Activated naive CD8-positive, alpha-beta T cell (primary cell): ENCODE results near the gene RFX1.
"Not testable (repeated sequence)": the region's sequence is repeated elsewhere in the genome, so short reads cannot be mapped to it uniquely, and the experiment has no call there.

Experiments used
- H3K27ac Mint-ChIP-seq: one replicate; pipeline ENCODE4 v1.8.0; 2021; ENCODE audit warnings: mixed read lengths
- H3K27me3 Mint-ChIP-seq: one replicate; pipeline ENCODE4 v1.8.0; 2021; ENCODE audit warnings: mixed read lengths
- H3K36me3 Mint-ChIP-seq: one replicate; pipeline ENCODE4 v1.8.0; 2021; ENCODE audit warnings: mixed read lengths
- H3K4me1 Mint-ChIP-seq: one replicate; pipeline ENCODE4 v1.8.0; 2021; ENCODE audit warnings: low read depth, mixed read lengths
- H3K4me3 Mint-ChIP-seq: one replicate; pipeline ENCODE4 v1.8.0; 2021; ENCODE audit warnings: mild to moderate bottlenecking, mixed read lengths
- H3K9me3 Mint-ChIP-seq: one replicate; pipeline ENCODE4 v1.8.0; 2021; ENCODE audit warnings: low read depth, mixed read lengths

Gene RFX1

DNA sequence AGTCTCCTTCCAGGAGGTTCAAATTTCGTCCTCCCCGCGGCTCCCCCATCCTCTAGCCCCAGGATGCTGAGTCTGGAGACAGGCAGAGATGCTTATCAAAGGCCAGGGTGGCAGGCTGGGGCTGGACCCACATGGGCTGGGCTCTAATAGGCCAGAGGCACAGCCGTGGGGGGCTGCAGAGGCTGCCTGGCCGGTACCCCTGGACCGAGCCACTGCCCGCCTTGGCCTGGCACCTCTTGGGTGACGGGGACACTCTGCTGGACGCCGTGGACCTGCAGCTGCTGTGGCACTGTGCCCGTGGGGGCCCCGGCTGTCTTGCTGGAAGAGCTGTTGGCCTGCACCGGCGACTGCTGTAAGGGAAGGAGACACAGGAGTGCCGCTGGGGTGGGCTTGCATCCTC lies 25.8 kb downstream of the RFX1 start:
- H3K4me1 Mint-ChIP-seq, result peaks cover 44% of the 10 kb centered on the region
- H3K27ac Mint-ChIP-seq, result no peak overlapping the region
- no peaks in the 10 kb centered on the region for H3K36me3 Mint-ChIP-seq
- no peaks in the 10 kb centered on the region for H3K9me3 Mint-ChIP-seq
- no peaks in the 10 kb centered on the region for H3K27me3 Mint-ChIP-seq
- no peak overlapping the region for H3K4me3 Mint-ChIP-seq

DNA sequence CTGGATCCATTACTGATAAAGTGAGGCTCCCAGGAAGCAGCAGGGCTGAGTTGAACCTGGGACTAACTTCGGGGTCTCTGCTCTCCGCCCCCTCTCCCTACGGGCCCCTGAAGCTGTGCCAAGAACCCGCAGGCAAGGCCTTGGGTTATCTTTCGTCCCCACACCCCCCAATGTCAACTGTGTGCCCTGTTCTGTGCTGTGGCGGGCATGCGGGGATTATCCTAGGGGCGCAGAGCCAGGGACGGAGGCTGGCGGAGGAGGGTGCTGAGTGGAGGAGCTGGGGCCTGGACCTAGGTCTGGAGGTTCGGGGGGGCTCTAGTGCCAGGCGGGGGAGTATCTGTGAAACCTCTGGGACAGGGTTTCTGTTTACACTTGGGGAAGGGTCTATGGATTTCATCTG lies 26.4 kb downstream of the RFX1 start:
- Mint-ChIP-seq H3K27ac (peak overlapping the region; percentile 50), H3K4me3 (peak overlapping the region; percentile 35), H3K4me1 (peaks cover 39% of the 10 kb centered on the region), H3K36me3 (no peaks in the 10 kb centered on the region), H3K27me3 (no peaks in the 10 kb centered on the region), H3K9me3 (no peaks in the 10 kb centered on the region)

DNA sequence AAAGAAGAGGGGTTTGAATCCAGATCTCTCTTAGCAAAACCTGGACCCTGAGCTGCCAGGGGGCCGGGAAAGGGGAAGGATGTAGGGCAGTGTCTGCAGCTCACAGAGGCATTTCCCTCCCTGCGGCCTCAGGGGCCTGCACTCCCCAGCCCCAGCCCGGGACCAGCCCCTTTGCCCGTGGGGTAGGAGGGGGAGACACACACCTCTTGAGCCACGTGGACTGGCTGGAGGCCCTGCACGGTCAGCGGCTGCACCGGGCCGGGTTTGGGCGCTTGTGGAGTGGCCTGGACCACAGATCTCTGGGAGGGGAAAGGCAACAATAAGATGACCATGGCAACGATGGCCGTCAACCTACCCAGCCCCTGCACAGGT lies 26.9 kb downstream of the RFX1 start:
- peak overlapping the region; percentile 50 for H3K27ac Mint-ChIP-seq
- H3K4me3 Mint-ChIP-seq, result peak overlapping the region; percentile 35
- no peaks in the 10 kb centered on the region for H3K9me3 Mint-ChIP-seq
- no peaks in the 10 kb centered on the region for H3K27me3 Mint-ChIP-seq
- no peaks in the 10 kb centered on the region for H3K36me3 Mint-ChIP-seq
- H3K4me1 Mint-ChIP-seq, result peaks cover 37% of the 10 kb centered on the region

DNA sequence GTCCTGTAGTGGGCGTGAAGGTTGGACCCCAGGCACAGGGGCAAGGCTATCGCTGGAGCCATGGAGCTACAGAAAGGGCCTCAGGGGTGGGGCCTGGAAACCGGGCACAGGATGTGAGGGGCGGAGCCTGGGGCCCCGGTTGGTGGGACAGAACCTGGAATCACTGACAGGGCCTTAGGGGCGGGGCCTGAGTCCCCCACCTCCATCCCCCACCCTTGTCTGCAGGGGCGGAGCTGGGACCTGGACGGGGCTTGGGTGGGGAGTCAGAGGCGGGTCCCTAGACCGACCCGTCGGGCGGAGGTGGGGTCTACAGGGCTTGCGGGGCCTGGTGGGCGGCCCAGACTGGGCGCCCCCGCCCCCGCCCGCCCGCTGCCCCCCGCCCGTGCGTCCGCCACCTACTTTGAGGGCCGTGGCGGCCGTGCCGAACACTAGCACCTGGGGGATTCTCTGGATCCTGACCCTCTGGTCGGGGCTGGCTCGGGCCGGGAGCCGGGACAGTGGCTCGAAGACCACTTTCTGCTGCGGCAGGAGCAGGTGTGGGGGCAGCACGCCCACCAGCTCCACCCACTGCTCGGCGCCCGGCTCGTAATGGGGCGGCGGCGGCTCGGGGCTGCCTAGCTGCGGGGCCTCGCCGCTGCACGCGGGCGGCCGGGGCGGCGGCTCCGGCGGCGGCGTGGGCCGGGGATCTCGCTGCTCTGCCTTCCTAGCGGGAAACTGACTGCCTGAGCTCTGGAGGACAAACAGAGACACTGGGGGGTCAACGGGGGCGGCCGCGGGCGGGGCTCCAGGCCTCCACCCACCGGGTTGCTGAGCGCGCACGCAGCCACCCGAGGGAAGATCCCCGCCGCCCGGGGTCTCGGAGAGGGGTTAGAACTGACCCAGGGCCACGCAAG lies 27.5 kb downstream of the RFX1 start:
- H3K9me3 Mint-ChIP-seq, result no peaks in the 10 kb centered on the region
- no peaks in the 10 kb centered on the region for H3K36me3 Mint-ChIP-seq
- H3K4me1 Mint-ChIP-seq, result peaks cover 39% of the 10 kb centered on the region
- H3K27me3 Mint-ChIP-seq, result no peaks in the 10 kb centered on the region
- peak overlapping the region; percentile 53 for H3K4me3 Mint-ChIP-seq
- H3K27ac Mint-ChIP-seq, result peak overlapping the region; percentile 34

DNA sequence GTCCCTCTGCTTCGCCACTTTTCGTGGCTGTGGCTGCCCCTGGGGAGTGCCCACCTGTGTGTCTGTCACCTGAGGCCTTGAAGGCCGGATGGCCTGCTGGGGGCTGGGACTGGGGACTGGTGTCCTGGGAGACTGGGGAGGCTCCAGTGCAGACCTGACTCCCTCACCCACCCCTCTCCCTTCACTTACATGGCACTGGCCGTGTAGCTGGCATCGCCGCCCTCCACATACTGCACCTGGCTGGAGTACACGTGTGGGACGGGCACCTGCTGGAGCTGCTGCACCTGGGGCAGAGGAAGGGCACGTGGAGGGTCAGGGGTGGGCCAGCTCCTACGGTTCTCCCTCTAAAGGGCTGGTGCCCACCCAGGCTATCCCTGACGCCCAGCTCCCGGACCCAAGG lies 28.3 kb downstream of the RFX1 start:
- Mint-ChIP-seq H3K4me1 (peaks cover 33% of the 10 kb centered on the region), H3K4me3 (peak overlapping the region; percentile 53), H3K36me3 (no peaks in the 10 kb centered on the region), H3K27ac (no peak overlapping the region), H3K9me3 (no peaks in the 10 kb centered on the region), H3K27me3 (no peaks in the 10 kb centered on the region)

DNA sequence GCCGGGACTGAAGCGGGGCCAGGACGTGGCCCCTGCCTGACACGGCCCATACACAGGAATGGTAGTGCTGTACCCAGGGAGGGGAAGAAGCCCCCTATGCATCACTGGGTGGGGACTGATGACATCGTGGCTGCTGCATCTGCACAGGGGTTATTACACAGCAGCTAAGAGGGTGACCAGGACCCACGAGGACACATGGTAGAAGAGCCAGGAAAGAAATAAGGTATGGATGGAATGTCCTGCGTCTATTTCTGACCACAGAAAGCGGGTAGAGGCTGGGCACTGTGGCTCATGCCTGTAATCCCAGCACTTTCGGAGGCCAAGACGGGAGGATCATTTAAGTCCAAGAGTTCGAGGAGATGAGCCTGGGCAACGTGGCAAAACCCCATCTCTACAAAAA lies 29.7 kb downstream of the RFX1 start:
- H3K27ac Mint-ChIP-seq, result peak overlapping the region; percentile 61
- no peaks in the 10 kb centered on the region for H3K27me3 Mint-ChIP-seq
- H3K9me3 Mint-ChIP-seq, result no peaks in the 10 kb centered on the region
- H3K4me1 Mint-ChIP-seq, result peaks cover 21% of the 10 kb centered on the region
- no peak overlapping the region for H3K4me3 Mint-ChIP-seq
- H3K36me3 Mint-ChIP-seq, result no peaks in the 10 kb centered on the region

DNA sequence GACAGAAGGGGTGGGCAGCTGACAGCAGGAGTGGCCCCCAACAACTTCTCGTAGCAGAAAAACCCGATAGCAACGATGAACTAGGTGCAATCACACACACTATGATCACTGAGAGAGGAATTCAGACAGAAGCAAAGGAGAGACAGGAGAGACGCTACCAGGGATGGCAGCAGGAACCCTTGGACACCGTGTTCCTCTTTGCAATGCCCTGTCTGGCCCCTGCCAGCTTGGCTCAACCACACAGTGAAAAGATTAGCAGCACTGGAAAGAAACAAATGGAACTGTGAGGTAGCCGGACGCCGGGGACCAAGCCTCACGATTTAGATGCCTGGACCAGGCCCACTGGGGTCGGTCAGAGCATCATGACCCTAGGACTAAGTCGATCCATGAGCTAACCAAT lies 30.2 kb downstream of the RFX1 start:
- Mint-ChIP-seq H3K27me3 (no peaks in the 10 kb centered on the region), H3K9me3 (no peaks in the 10 kb centered on the region), H3K4me3 (no peak overlapping the region), H3K27ac (peak overlapping the region; percentile 66), H3K4me1 (peaks cover 18% of the 10 kb centered on the region), H3K36me3 (no peaks in the 10 kb centered on the region)

DNA sequence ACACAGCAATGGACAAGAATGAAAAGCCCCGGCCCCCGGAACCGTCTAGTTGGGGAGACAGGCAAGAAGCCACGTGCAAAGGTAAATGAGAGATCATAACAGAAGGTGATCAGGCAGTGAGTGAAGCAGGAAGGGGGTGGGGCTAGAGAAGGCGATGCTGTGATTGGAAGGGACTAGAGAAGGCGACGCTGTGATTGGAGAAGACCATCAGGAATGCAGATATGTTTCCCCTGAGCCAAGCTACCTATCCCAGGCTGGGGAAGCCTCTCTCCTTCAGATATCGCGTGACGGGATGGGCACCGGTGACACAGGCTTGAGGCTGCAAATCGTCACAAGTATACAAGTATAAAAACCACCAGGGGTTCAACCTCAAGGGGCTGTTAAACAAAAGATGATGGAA lies 32.0 kb downstream of the RFX1 start:
- no peaks in the 10 kb centered on the region for H3K27me3 Mint-ChIP-seq
- H3K4me1 Mint-ChIP-seq, result peaks cover 14% of the 10 kb centered on the region
- peak overlapping the region; percentile 20 for H3K4me3 Mint-ChIP-seq
- no peaks in the 10 kb centered on the region for H3K9me3 Mint-ChIP-seq
- peak overlapping the region; percentile 83 for H3K27ac Mint-ChIP-seq
- peaks cover under 1% of the 10 kb centered on the region for H3K36me3 Mint-ChIP-seq

DNA sequence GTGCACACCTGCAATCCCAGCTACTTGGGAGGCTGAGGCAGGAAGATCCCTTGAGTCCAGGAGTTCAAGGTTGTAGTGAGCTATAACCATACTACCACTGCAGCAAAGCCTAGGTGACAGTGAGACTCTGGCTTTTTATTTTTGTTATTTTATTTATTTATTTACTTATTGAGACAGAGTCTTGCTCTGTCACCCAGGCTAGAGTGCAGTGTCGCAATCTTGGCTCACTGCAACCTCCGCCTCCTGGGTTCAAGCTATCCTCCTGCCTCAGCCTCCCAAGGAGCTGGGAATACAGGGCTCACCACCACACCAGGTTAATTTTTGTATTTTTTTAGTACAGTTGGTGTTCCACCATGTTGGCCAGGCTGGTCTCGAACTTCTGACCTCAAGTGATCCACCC lies 32.6 kb downstream of the RFX1 start:
- not testable (repeated sequence) for H3K36me3 Mint-ChIP-seq, H3K9me3 Mint-ChIP-seq, H3K27ac Mint-ChIP-seq, H3K4me3 Mint-ChIP-seq, H3K27me3 Mint-ChIP-seq
- peaks cover 14% of the 10 kb centered on the region for H3K4me1 Mint-ChIP-seq

DNA sequence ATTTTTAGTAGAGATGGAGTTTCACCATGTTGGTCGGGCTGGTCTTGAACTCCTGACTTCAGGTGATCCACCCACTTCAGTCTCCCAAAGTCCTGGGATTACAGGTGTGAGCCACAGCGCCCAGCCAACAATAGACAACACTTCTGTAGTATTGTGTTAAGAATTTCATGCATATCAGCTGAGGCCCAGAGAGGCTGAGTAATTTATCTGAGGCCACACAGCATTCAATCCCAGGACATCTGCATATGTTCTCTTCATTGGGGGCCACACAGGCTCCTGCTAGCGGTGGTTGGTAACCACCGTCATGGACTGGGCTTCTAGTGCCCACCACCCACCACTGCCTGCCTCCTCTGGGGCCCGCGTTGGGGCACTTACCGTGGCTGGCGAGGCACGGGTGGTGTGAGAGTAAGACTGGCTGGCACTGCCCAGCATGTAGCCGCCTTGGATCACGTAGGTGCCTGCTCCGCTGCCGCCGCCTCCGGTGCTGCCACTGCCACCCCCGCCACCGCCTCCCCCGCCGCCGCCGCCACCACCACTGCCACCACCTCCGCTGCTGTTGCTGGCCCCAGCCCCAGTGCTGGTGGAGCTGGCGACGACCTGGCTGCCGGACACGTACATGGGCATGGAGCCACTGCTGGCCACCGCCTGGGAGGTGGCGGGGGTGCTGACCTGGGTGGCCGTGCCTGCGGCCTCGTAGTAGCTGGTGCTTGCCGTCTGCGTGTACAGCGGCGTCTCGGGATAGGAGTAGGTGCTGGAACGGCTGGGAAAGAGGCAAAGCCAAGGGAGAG lies 33.6 kb downstream of the RFX1 start:
- Mint-ChIP-seq H3K9me3 (no peaks in the 10 kb centered on the region), H3K4me3 (no peak overlapping the region), H3K27me3 (no peaks in the 10 kb centered on the region), H3K27ac (no peak overlapping the region), H3K36me3 (peaks cover 3% of the 10 kb centered on the region), H3K4me1 (peaks cover 12% of the 10 kb centered on the region)

DNA sequence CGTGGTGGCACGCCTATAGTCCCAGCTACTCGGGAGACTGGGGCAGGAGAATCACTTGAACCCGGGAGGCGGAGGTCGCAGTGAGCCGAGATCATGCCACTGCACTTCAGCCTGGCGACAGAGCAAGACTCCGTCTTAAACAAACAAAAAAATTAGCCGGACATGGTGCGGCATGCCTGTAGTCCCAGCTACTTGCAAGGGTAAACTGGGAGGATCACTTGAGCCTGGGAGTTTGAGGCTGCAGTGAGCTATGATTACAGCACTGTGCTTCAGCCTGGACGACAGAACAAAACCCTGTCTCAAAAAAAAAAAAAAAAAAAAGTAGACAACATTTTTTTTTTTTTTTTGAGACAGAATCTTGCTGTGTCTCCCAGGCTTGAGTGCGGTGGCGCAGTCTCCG lies 34.3 kb downstream of the RFX1 start:
- peaks cover 12% of the 10 kb centered on the region for H3K4me1 Mint-ChIP-seq
- H3K36me3 Mint-ChIP-seq, H3K27ac Mint-ChIP-seq, H3K9me3 Mint-ChIP-seq, H3K4me3 Mint-ChIP-seq, H3K27me3 Mint-ChIP-seq: not testable (repeated sequence)

DNA sequence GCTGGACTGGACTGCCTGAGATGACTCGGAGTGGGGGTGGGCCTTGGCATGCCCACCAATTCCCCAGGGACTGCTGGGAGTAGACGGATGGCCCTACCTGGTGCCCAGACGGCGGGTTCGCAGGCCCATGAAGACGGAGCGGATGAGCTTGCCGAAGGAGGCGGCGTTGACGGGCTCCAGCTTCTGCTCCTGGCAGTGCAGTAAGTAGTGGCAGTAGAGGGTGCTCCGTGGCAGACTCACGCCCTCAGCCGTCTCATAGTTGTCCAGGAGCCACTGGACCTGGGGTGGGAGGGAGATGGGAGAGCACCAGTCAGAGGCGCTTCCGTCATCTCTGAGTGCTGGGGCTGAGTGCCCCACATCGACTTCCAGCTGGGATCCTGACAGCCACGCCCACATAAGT lies 36.2 kb downstream of the RFX1 start:
- H3K27me3 Mint-ChIP-seq, result no peaks in the 10 kb centered on the region
- peaks cover 8% of the 10 kb centered on the region for H3K4me1 Mint-ChIP-seq
- no peak overlapping the region for H3K27ac Mint-ChIP-seq
- peaks cover 3% of the 10 kb centered on the region for H3K36me3 Mint-ChIP-seq
- no peaks in the 10 kb centered on the region for H3K9me3 Mint-ChIP-seq
- no peak overlapping the region for H3K4me3 Mint-ChIP-seq

DNA sequence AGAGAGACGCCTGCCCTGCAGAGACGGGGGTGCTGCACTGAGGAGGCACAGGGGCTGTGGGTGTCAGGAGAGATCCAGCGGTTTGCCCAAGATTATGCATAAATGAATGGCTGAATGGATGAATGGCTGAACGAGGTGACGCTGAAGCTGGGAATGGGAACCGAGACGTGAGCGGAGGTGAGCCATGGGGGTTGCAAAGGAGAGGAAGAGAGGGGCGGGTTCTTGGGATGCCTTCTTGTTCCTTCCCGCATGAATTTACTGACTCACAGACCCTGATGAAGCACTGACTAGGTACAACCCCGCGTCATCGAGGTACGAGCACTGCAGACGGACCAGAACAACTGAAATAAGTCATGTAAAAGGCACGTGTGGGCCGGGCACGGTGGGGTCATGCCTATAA lies 37.1 kb downstream of the RFX1 start:
- no peaks in the 10 kb centered on the region for H3K27me3 Mint-ChIP-seq
- H3K4me3 Mint-ChIP-seq, result no peak overlapping the region
- peaks cover 3% of the 10 kb centered on the region for H3K36me3 Mint-ChIP-seq
- no peak overlapping the region for H3K27ac Mint-ChIP-seq
- peaks cover 2% of the 10 kb centered on the region for H3K4me1 Mint-ChIP-seq
- no peaks in the 10 kb centered on the region for H3K9me3 Mint-ChIP-seq

DNA sequence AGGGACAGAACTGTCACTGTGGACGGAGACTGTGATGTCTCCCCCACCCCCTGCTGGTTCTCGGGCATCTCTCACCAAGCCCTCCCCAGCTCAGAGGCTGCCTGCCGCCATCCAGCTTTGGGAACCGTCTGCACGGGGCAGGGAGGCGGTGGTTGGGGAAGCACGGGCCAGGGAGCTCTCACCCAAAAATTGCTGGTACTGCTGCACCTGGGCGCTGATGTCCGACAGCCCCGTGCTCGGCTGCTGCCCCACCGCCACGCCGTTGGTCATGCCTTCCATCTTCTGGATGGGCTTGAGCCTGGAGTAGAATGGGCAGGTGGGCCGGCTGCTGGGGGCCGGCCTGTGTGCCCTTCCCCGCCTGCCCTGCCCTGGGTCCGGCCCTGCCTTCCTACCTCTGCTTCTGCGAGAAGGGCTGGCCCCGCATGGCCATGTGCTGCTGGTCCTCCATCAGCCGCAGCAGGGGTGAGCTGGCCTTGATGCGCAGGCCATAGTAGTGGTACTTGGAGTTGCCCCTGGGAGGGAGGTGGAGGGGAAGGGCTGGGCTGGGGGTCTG lies 37.7 kb downstream of the RFX1 start:
- H3K27ac Mint-ChIP-seq, result no peak overlapping the region
- H3K9me3 Mint-ChIP-seq, result no peaks in the 10 kb centered on the region
- H3K4me1 Mint-ChIP-seq, result no peaks in the 10 kb centered on the region
- H3K36me3 Mint-ChIP-seq, result peaks cover 3% of the 10 kb centered on the region
- H3K4me3 Mint-ChIP-seq, result no peak overlapping the region
- H3K27me3 Mint-ChIP-seq, result no peaks in the 10 kb centered on the region

DNA sequence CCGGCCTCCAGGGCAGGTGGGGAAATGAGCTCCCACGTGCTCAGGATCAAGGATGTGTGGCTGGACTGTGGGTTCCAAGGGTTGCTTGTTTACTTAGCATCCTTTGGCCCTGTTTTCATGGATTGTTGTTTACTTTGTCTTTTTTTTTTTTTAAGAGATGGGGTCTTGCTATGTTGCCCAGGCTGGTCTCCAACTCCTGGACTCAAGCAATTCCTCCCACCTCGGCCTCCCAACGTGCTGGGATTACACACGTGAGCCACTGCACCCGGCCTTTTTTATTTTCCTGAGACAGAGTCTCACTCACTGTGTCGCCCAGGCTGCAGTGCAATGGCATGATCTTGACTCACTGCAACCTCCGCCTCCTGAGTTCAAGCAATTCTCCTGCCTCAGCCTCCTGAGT lies 38.9 kb downstream of the RFX1 start:
- not testable (repeated sequence) for H3K4me3 Mint-ChIP-seq, H3K27me3 Mint-ChIP-seq, H3K27ac Mint-ChIP-seq, H3K9me3 Mint-ChIP-seq, H3K36me3 Mint-ChIP-seq, H3K4me1 Mint-ChIP-seq
